SH-SY5Y (cell line): ENCODE data around the gene MYO3A.

Experiments
- GATA2 ChIP-seq: IDR thresholded peaks from 2 replicates; pipeline ENCODE4 v1.6.1; 2011; ENCODE audit warnings: mild to moderate bottlenecking, low read depth, low read length
- GATA3 ChIP-seq: IDR thresholded peaks from 2 replicates; pipeline ENCODE4 v1.6.1; 2011; ENCODE audit warnings: low read depth, mild to moderate bottlenecking, low read length, moderate library complexity

The MYO3A gene, protein sequence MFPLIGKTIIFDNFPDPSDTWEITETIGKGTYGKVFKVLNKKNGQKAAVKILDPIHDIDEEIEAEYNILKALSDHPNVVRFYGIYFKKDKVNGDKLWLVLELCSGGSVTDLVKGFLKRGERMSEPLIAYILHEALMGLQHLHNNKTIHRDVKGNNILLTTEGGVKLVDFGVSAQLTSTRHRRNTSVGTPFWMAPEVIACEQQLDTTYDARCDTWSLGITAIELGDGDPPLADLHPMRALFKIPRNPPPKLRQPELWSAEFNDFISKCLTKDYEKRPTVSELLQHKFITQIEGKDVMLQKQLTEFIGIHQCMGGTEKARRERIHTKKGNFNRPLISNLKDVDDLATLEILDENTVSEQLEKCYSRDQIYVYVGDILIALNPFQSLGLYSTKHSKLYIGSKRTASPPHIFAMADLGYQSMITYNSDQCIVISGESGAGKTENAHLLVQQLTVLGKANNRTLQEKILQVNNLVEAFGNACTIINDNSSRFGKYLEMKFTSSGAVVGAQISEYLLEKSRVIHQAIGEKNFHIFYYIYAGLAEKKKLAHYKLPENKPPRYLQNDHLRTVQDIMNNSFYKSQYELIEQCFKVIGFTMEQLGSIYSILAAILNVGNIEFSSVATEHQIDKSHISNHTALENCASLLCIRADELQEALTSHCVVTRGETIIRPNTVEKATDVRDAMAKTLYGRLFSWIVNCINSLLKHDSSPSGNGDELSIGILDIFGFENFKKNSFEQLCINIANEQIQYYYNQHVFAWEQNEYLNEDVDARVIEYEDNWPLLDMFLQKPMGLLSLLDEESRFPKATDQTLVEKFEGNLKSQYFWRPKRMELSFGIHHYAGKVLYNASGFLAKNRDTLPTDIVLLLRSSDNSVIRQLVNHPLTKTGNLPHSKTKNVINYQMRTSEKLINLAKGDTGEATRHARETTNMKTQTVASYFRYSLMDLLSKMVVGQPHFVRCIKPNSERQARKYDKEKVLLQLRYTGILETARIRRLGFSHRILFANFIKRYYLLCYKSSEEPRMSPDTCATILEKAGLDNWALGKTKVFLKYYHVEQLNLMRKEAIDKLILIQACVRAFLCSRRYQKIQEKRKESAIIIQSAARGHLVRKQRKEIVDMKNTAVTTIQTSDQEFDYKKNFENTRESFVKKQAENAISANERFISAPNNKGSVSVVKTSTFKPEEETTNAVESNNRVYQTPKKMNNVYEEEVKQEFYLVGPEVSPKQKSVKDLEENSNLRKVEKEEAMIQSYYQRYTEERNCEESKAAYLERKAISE (N-terminal part only)

DNA sequence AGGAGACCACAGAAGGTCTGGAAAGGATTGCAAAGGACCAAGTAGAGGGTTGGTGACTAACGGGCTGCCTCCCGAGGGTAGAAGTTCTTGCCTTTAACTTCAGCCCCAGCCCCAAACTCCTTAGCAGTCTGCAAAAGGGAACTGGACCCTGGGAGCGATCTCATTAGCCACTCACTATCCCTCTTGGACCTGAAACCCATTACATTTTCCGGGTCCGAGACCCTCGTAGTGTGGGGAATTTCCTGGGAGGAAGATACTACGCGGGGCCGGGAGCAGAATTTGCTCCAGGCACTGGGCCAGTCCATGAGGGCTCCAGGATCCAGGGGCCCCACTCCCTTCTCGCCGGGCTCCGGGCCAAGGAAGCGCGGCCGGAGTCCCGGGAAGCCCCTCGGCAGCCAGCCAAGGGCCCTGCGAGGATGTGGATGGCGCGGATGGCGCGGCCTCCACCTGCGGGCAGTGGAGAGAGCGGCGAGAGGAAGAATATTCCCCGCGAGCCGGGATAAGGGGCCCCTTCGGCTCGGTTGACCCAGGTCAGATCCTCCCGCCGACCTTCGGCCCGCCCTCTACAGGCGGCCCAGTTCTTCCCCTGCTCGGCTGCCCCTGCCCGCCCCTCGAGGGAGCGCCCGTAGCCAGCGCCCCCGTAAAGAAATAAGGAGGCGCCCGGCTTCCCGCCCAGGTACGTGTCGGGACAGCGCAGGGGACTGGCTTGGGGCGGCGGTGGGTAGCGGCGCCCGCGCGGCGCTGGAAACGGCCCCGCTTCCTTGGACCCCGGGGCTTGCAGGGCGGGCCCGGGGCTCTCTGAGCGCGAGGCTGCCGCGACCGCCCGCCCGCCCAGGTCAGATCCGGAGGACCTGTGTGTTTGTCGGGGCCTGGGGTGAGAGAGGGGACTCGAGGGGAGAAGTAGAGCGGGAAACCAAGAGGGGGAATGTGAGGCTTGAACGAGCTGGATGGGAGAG is at the start of gene MYO3A:
MYO3A (plus strand) TSS at position 577 of the 956 bp plus-strand sequence. CDS start 17,882 bp downstream, outside the sequence.
- no peak for TF ChIP-seq GATA3
- no peak for TF ChIP-seq GATA2

DNA sequence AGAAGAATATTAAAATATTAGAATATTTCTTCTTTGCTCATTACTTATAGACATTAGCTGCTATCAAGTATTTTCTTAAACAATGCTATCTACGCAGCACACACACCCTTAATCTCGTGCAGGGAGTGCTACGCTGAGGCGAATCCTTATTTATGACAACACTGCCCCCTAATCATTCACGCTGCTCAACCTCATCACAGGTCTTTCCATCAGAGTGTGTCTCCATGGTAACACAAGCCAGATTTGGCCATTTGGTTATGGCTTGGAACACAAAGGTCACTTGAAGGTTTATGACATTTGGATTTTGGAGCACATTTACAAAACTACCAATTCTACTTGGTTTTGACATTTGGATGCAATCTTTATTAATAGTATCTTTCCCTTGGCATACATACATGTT is 45.4 kb upstream of the MYO3A start:
- TF ChIP-seq GATA3 (no peak), GATA2 (no peak)

DNA sequence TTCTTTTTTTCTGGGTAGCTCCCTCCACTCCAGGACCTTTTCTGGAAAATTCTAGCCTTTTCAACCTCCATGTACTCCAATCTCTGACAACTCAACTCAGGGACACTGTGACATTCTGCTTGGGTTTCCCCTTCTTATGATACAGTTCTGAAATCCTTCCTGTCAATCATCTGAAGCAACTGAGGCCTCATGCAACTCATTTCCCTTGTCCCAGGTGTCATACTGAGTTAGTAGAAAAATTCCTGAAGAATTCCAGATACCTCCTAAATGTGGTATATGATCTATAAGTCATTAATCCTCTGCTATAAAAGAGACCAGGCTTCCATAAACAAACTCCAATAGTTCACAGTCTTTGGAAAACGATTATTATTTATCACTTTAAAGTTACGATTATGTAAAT is 43.0 kb upstream of the MYO3A start:
- TF ChIP-seq GATA2 (no peak), GATA3 (no peak)

DNA sequence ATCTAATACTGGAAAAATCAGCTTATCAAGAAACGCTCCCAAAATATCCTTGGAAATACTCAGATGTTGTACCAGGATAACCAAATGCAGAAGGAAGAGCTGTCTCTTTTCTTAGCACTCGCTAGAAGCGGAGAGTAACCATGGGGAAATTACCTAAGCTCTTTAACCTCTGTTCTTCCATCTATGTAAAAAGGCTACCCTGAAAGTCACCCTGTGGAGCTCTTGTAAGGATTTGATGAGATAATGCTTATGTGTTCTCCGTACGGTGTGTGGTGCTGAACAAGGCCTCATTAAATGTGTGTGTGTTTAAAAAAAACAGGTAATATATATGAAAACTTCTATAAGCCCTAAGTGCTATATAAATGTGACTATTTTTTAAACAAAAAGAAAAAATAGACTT is 38.2 kb upstream of the MYO3A start:
- TF ChIP-seq GATA3 (no peak), GATA2 (no peak)

DNA sequence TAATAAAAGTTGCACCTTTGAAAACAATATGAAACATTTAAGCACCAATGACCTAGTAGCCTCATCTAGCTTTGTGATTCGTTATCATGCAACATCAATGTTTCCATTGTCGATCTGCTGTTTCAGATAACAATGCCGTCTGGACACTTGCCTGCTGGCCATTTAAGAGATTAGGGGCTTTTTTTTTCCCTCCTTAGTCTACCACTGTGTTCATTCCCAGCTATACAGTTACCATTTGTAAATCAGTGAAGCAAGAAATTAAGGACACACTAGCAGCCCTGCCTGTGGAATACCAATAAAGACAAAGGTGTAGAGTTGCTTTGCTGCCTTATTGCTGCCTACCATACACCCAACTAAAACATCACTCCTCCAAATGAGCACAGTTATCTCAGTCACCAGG is 37.6 kb upstream of the MYO3A start:
- no peak for TF ChIP-seq GATA2
- no peak for TF ChIP-seq GATA3

DNA sequence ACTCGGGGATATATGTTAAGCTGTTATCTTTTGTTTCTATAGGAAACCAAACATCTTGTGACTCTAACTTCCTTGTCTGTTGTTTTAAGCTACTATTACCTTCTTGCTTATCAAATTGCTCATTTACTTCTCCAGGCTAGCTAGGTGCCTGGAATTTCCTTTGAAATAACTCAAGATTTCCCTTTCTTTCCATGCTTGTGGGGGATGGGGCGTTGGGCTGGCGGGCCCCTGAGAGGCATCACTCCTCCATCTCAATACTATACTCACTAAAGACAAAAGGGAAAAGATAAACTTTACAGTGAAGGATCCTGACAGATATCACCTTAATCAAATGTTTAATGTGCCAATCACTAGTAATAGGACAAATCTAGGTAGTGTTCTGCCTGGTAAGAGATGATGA is 34.7 kb upstream of the MYO3A start:
- no peak for TF ChIP-seq GATA2
- TF ChIP-seq GATA3 = no peak

DNA sequence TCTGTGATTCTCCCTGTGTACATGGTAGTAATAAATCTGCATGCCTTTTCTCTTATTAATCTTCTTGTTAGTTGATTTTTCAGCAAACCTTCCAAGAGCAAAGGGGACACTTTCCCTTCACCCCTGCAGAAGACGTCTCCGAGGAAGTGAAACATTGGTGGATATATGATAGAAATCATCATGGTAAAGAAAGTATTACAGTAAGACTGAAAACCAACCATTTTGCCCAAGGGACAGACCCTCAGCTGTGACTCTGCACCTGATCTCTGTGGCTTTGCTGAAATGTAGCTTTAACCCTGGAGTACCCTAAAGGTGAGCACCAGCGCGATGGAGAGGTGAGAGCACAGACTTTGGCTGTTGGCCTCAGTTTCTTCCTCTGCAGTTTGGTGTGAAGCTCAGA is 32.8 kb upstream of the MYO3A start:
- TF ChIP-seq GATA2 (no peak), GATA3 (no peak)

DNA sequence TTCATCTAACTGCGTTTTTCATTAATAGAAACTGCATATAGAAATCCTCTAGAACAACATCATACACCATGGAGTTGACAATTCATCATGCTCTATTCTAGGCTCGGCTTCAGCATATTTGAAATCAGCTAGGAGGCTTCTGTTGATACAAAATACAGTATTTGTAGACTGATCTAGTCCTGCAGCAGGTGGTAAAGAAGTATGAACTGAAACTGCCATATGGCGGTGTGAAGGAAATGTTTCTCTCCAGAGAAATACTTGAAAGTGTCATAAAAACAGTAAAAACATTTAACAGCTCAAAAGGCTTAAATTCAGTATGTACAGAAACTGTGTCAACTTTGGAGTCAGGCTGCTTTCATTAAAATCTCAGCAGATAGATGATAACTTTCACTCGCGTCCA is 32.0 kb upstream of the MYO3A start:
- no peak for TF ChIP-seq GATA3
- TF ChIP-seq GATA2 = no peak

DNA sequence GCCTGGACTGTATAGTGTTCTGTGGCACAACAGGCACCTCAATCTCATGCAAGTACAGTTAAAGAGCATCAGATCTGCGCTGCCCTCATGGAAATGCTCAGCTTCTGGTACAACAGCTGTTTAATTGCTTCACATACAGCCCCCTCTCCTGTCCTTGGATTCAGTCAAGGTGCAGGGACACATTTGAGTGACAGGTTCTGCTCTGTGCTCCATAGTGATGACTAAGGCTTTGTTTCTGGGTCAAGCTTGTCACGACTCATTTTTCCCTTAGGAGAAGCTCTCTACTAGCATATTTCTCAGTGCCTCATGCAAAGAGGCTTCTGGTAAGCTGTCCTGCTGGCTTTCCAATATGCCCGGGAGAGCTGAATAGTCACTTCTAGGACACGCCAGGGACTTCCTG is 26.8 kb upstream of the MYO3A start:
- no peak for TF ChIP-seq GATA2
- no peak for TF ChIP-seq GATA3

DNA sequence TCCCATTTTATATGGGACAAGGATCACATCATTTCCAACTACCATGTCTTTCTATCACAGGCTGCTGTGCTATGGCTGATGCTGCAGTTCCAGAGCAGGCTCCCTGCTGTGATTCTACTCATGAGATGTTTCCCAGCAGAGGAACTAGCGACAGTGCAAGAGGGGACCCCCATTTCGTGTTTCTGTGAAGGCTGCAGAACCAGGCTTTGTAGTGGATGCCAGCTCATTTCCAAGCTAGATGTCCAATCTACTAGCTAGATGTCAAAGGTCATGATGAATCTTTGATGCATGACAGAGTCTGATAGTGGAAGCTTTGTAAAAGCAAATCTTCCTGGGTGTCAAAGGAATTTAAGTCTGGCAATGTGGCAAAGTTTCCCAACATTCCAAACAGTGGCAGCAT is 21.2 kb upstream of the MYO3A start:
- TF ChIP-seq GATA2 = no peak
- no peak for TF ChIP-seq GATA3

DNA sequence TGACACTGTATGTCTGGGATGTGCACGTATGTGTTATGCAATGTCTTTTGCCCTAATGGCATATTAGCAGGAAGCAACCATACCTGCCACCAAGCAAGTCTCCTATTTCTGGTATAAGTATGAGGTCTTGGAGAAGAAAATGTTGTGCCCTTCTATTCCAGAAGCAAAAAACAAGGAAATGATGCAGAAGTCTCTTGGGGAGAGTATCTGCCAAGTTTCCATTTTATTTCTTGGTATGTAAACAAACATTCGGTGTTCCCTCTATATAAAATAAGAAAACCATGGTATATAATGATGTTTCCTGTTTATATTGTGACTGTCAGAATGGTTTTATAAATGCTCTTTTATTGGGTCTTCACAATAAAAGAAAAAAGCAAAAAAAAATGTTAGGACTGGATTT is 19.3 kb upstream of the MYO3A start:
- TF ChIP-seq GATA2 = no peak
- TF ChIP-seq GATA3 = no peak

DNA sequence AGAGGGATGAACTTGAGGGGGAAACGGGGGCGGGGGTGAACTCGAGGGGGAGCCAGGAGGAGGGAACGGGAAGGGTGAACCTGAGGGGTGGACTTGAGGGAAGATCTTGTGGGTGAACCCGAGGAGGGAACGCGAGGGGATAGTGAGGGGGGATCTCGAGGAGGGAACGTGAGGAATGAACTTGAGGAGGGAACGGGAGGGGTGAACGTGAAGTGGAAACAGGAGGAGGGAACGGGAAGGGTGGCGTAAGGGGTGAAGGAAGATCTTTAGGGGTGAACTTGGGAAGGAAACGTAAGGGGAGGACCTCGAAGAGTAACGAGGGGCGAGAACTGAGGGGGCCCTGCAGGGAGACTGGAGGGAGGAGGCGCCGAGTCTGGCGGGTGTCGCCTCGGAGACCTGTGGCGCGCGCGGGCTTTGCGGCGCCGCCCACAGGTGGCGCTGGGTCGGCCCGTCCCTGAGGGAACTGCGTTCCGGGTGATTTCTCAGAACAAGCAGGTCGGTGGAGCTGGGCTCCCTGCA is 651 bp downstream of the MYO3A start:
- TF ChIP-seq GATA3 (no peak), GATA2 (no peak)

DNA sequence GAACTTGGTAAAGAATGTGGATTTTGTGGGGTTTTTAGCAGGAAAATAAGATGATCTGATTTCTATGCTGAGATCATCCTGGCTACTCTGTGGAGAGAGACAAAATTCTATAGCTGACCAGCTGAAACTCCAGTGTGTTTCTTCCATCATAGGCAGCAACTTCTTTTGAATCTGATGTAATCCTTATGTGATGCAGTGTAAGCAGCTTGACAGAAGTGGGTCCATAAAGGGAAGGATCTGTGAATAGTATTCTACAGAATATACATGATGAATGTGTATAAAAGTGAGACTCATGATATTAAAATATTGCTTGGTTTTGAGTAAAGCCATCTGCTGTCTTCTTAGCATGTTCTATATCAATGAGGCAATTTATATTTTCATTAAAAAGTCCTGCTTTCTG is 4.4 kb downstream of the MYO3A start:
- TF ChIP-seq GATA2 (no peak), GATA3 (no peak)
